PFSK-1 (cell line): ENCODE measurements around the gene OSBP.

ENCODE experiments used
- FOXP2 ChIP-seq: optimal IDR thresholded peaks from 2 replicates; pipeline ENCODE3; 2011; ENCODE audit warnings: borderline replicate concordance, control low read depth, inconsistent platforms; ENCODE audit not compliant: insufficient read depth; ENCODE audit errors: extremely low read length, extremely low read depth
- POLR2AphosphoS5 ChIP-seq: IDR thresholded peaks from 2 replicates; pipeline ENCODE4 v1.6.1; 2012; ENCODE audit warnings: low read depth, mild to moderate bottlenecking, control low read depth, low read length, moderate library complexity
- SIN3A ChIP-seq: IDR thresholded peaks from 2 replicates; pipeline ENCODE4 v1.6.1; 2012; ENCODE audit warnings: mild to moderate bottlenecking, low read length, moderate library complexity, borderline replicate concordance; ENCODE audit not compliant: insufficient read depth
- TAF1 ChIP-seq: IDR thresholded peaks from 2 replicates; pipeline ENCODE4 v1.6.1; 2012; ENCODE audit warnings: low read length, control low read depth, borderline replicate concordance; ENCODE audit not compliant: insufficient read depth
- TF ChIP-seq, protein P1 (sequence below), 2 experiments: IDR thresholded peaks; 2 replicates each; pipeline versions ENCODE4 v1.6.1 to v1.8.0; 2011 to 2012; ENCODE audit warnings: low read depth in 2 of 2, low read length in 2 of 2, control low read depth in 1 of 2, inconsistent platforms in 1 of 2, mild to moderate bottlenecking in 1 of 2, moderate library complexity in 1 of 2; ENCODE audit not compliant: insufficient read depth in 1 of 2

Gene OSBP

GRCh38 chr11:59615120-59615636 is 396 bp downstream of the OSBP start:
- TF ChIP-seq POLR2AphosphoS5 (no peak), FOXP2 (no peak), TAF1 (no peak), SIN3A (no peak)
- TF ChIP-seq, protein P1, sequence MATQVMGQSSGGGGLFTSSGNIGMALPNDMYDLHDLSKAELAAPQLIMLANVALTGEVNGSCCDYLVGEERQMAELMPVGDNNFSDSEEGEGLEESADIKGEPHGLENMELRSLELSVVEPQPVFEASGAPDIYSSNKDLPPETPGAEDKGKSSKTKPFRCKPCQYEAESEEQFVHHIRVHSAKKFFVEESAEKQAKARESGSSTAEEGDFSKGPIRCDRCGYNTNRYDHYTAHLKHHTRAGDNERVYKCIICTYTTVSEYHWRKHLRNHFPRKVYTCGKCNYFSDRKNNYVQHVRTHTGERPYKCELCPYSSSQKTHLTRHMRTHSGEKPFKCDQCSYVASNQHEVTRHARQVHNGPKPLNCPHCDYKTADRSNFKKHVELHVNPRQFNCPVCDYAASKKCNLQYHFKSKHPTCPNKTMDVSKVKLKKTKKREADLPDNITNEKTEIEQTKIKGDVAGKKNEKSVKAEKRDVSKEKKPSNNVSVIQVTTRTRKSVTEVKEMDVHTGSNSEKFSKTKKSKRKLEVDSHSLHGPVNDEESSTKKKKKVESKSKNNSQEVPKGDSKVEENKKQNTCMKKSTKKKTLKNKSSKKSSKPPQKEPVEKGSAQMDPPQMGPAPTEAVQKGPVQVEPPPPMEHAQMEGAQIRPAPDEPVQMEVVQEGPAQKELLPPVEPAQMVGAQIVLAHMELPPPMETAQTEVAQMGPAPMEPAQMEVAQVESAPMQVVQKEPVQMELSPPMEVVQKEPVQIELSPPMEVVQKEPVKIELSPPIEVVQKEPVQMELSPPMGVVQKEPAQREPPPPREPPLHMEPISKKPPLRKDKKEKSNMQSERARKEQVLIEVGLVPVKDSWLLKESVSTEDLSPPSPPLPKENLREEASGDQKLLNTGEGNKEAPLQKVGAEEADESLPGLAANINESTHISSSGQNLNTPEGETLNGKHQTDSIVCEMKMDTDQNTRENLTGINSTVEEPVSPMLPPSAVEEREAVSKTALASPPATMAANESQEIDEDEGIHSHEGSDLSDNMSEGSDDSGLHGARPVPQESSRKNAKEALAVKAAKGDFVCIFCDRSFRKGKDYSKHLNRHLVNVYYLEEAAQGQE (IDR thresholded peaks at IDR 0.05; ENCODE audit: insufficient read depth in 1 of 2, low read depth in 2 of 2, low read length in 2 of 2) = no peak

DNA sequence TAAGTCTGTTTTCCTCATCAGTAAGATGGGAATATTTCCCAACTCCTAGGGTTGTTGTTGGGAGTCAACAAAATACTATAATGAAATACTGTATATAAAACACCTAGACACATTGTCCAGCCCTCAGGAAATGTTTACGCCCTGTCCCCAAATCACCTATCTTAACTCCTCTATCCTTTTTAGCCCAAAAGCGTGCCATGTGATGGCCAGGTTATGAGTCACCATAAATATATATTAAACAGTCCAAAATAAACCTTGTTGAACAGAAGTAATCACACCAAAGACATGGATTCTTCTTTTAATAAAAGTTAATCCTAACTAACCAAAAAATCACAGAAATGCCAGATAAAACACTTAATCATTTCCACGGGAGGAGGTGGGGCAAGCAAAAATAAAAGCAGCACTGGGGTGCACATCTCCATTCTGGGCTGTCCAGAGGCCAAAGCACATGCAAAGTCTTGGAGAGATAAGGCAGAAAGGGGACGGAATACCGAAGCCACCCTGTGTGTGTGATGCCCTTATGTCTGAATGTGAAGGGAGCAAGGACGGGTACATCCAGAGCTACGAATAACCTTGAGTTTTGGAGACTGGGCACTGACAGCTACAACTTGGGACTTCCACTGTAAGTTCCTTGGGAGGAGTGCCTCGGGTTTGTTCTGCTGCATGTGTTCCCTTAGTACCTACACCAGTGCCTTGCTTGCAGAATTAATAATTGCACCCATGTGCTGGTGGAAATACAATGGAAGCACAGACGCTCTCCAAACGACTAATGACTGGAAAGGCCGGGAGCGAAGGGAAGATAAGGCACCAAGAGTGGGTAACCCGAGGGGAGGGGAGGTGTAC is 1.1 kb downstream of the OSBP start:
- TF ChIP-seq TAF1 (no peak), FOXP2 (no peak), POLR2AphosphoS5 (no peak), SIN3A (no peak)
- TF ChIP-seq, protein P1 (IDR thresholded peaks at IDR 0.05; ENCODE audit: insufficient read depth in 1 of 2, low read depth in 2 of 2, low read length in 2 of 2) = no peak

DNA sequence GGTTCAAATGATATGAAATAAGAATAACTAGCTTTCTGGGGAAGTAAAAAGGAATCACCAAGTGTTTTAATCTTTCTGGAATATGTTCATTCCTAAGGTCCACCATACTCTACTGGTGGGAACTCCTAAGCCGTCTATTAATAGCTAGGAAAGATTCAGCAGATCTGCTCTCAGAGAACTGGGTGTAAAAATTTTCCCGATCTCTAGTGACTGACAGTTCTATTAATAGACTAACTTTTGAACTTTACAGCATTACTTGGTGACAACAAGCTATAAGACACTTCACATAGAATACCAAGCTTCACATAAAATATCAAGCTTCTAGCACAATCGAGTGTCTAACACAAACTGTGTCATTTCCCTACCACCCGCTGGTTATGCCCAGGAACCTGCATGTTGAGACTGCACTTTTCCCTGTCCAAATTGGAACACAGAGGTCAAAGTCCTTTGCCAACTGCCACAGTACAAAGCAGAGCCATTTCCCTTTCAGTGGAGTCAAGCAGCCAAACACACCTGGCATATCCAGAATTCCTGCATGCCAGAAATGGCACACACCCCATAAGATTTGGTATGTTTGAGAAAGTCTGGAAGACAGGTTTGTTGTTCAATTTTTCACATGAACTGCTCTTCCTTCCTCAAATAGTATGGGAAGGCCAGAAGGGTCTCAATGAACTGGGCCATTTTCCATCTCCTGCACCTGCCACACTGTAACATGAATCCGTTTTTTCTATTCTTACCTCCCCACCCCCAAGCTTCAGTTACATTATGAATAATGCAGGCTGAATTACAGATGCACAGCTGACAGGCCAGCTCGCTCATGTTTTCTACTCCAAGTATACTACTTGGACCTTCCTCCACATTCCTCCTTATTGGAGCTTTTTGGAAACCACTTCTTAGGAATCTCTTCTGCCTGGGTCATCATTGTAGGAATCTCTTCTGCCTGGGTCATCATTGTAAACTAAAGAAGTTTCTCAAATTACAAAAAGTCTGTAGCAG is 3.7 kb downstream of the OSBP start:
- TF ChIP-seq FOXP2 (no peak), SIN3A (no peak), POLR2AphosphoS5 (no peak), TAF1 (no peak)
- TF ChIP-seq, protein P1 (IDR thresholded peaks at IDR 0.05; ENCODE audit: insufficient read depth in 1 of 2, low read depth in 2 of 2, low read length in 2 of 2) = no peak

GRCh38 chr11:59610289-59610688 is 5.3 kb downstream of the OSBP start:
- no peak for TF ChIP-seq SIN3A
- no peak for TF ChIP-seq FOXP2
- TF ChIP-seq POLR2AphosphoS5 = no peak
- no peak for TF ChIP-seq TAF1
- TF ChIP-seq, protein P1 (IDR thresholded peaks at IDR 0.05; ENCODE audit: insufficient read depth in 1 of 2, low read depth in 2 of 2, low read length in 2 of 2) = no peak
